GM21825 (cell line): ENCODE measurements around the gene NSMF.

Experiments
- ATAC-seq: cut with Tn5 transposase; IDR thresholded peaks from one replicate; pipeline ENCODE4 v1.9.1; 2021; ENCODE audit warnings: mild to moderate bottlenecking, moderate library complexity; ENCODE audit not compliant: unreplicated experiment

NSMF gene

GRCh38 chr9:137398561-137399468, 60.3 kb downstream of the NSMF start:
- ATAC-seq, result no peak

DNA sequence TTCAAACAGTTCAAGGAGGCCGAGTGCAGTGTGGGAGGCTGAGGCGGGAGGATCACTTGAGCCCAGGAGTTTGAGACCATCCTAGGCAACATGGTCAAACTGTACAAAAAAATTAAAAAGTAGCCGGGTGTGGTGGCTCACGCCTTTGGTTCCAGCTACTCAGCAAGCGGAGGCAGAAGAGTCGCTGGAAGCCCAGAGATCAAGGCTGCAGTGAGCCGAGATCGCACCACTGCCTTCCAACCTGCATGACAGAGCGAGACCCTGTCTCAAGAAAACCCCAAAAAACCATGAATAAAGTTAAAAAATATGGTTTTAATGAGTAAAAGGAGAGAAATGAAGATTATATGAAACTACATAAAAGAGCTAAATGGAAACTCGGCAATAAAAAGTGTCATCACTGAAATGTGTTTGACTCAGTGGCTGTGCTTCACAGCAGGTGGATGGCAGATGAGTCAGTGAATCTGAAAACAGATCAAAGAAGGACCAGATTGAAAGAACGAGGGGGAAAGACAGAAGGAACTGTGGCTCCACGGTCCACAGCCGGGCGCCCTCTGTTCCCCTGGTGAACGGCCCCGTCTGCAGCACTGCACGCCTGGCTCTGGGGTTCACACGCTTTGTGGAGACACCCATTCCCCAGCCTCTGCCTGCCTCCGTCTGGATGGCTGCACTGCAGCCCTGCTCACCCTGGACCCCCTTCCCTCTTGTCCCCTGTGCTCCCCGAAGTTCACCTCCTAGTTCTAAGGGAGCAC, 61.3 kb downstream of the NSMF start:
- ATAC-seq, result no peak
